Transverse colon (tissue), 4 donors: ENCODE measurements around the gene SULF2. TPM values are rescaled to one million over a fixed set of nuclear protein-coding genes. Genes with fewer than 3 reads are reported as not detected.

ENCODE experiments used
- DNase-seq: peaks from one replicate; pipeline ENCODE4 v3.0.0-alpha.2; 2019
- H3K27ac ChIP-seq, 4 donors: fragments of 200-600 bp; sonication (generic); 2 replicates each; pipeline ENCODE4 v1.5.1; 2016 to 2018; ENCODE audit warnings: inconsistent platforms in 4 of 4
- H3K27me3 ChIP-seq: fragments of 200-600 bp; sonication (generic); 2 replicates; pipeline ENCODE4 v1.5.1; 2017; ENCODE audit warnings: inconsistent platforms
- H3K36me3 ChIP-seq, 4 donors: fragments of 200-600 bp; sonication (generic); 2 replicates each; pipeline ENCODE4 v1.5.1; 2017 to 2019; ENCODE audit warnings: inconsistent platforms in 4 of 4
- H3K4me1 ChIP-seq, 4 donors: fragments of 200-600 bp; sonication (generic); 2 replicates each; pipeline ENCODE4 v1.5.1; 2017 to 2020; ENCODE audit warnings: inconsistent platforms in 4 of 4
- H3K4me3 ChIP-seq, 4 donors: fragments of 200-600 bp; sonication (generic); 1 replicate in 1 of 4; 2 replicates in 3 of 4; pipeline versions ENCODE4 v1.5.1 to v1.6.1; 2017 to 2019; ENCODE audit warnings: inconsistent platforms in 4 of 4
- H3K9me3 ChIP-seq, 2 donors: fragments of 200-600 bp; sonication (generic); 2 replicates each; pipeline ENCODE4 v1.5.1; 2017 to 2019; ENCODE audit warnings: inconsistent platforms in 2 of 2
- EP300 ChIP-seq: sonication (generic); formaldehyde crosslinking; IDR thresholded peaks from one replicate; pipeline ENCODE4 v1.6.1; 2017; ENCODE audit warnings: antibody characterized with exemption, low read depth
- POLR2A ChIP-seq: fragments of 450-650 bp; IDR thresholded peaks from one replicate; pipeline ENCODE4 v1.6.1; 2016; ENCODE audit warnings: antibody characterized with exemption, mild to moderate bottlenecking, moderate library complexity
- POLR2AphosphoS5 ChIP-seq, 3 donors: sonication (generic); formaldehyde crosslinking; IDR thresholded peaks; one replicate each; pipeline ENCODE4 v1.6.1; 2016; ENCODE audit warnings: antibody characterized with exemption in 3 of 3
- WGBS, 2 donors: methylation state at CpG; one replicate each; pipeline ENCODE4 v1.1.5; 2018; ENCODE audit warnings: low coverage in 1 of 2; 5-methylcytosine and 5-hydroxymethylcytosine counted together
- in situ Hi-C, 4 donors: fragments of 200-750 bp; cut with MboI; loops; one replicate each; pipeline versions ENCODE4 v1.15.0 to v1.15.1; 2017; ENCODE audit warnings: low sequenced_read_pairs in 3 of 4, low pct_ligation_motif_present in 1 of 4, low pct_unique_long_range_greater_than_20kb in 1 of 4
- intact Hi-C: fragments of 100-400 bp; cut with DNase I; formaldehyde crosslinking; loops from one replicate; pipeline ENCODE4 v1.15.1; 2023; ENCODE audit warnings: low total_unique reads
- total RNA-seq, 4 donors: library from RNA; depleted of rRNA; stranded (reverse); fragments of >200 nt; gene quantifications; one replicate each; pipeline ENCODE4 v1.1.0, GENCODE V29; 2016
- TF ChIP-seq, protein P1 (sequence below), 5 experiments: fragments of 200-600 bp in 3 of 5; fragments of 450-650 bp in 2 of 5; sonication (generic) in 3 of 5; IDR thresholded peaks; 1 replicate in 2 of 5; 2 replicates in 3 of 5; pipeline ENCODE4 v1.5.1; 2016 to 2017; ENCODE audit warnings: antibody characterized with exemption in 5 of 5, inconsistent platforms in 3 of 5, mild to moderate bottlenecking in 2 of 5, moderate library complexity in 1 of 5

Gene SULF2
- total RNA-seq, 4 donors from 2014 or later, result 103 to 257 (median 191) TPM

DNA sequence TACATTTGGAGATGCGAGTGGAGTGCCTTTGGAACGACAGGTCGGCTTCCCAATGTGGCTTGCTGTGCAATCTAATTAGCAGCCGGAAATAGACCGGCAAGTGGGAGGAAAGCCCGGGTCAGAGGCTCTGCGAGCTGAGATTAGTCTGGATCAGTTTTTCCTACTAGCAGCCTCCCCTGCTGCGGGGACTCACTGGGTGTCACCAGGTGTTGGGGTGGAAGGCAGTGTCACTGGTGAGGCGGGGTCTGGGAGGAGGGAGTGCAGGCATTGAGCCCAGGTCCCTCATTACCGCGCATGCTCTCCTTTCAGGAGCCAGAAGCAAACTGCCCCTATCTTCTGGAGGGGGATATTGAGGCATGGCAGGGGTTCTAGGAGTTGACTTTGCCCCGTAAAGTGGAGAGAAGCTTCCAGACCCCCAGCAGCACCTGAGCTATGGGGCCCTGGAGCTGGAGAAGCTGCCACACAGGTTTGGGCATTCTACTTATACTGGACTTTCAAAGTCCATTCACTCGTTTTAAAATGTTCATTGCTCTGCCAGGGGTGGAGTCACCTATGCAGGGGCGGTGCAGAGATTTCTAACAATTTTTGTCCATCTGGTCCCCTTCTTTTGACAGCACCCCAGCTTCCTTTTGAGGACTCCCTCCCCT is 11.0 kb downstream of the SULF2 start:
- TF ChIP-seq EP300 (no peak), POLR2AphosphoS5 (IDR thresholded peaks at IDR 0.05) (peak in 2 of 3 donors; percentile 21 to 65), POLR2A (peak; percentile 60)
- TF ChIP-seq, protein P1, sequence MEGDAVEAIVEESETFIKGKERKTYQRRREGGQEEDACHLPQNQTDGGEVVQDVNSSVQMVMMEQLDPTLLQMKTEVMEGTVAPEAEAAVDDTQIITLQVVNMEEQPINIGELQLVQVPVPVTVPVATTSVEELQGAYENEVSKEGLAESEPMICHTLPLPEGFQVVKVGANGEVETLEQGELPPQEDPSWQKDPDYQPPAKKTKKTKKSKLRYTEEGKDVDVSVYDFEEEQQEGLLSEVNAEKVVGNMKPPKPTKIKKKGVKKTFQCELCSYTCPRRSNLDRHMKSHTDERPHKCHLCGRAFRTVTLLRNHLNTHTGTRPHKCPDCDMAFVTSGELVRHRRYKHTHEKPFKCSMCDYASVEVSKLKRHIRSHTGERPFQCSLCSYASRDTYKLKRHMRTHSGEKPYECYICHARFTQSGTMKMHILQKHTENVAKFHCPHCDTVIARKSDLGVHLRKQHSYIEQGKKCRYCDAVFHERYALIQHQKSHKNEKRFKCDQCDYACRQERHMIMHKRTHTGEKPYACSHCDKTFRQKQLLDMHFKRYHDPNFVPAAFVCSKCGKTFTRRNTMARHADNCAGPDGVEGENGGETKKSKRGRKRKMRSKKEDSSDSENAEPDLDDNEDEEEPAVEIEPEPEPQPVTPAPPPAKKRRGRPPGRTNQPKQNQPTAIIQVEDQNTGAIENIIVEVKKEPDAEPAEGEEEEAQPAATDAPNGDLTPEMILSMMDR (IDR thresholded peaks at IDR 0.05), result no peak
- peak overlapping the region in 1 of 4 donors; percentile 10 for H3K4me3 ChIP-seq
- intact Hi-C loops (no loop called here), in situ Hi-C loops (no loop called here)
- WGBS, 2 donors, result 33 to 50% methylated on average over 2 to 14 of the region's 14 CpGs
- peak overlapping the region; percentile 73 to 85 (median 80) for H3K27ac ChIP-seq
- peak; percentile 57 for DNase-seq
- no peaks in the 10 kb centered on the region for H3K27me3 ChIP-seq
- H3K4me1 ChIP-seq, result peaks cover 4 to 54% (median 28%) of the 10 kb centered on the region in 4 donors
- H3K36me3 ChIP-seq, result no peaks in the 10 kb centered on the region
- no peaks in the 10 kb centered on the region for H3K9me3 ChIP-seq

DNA sequence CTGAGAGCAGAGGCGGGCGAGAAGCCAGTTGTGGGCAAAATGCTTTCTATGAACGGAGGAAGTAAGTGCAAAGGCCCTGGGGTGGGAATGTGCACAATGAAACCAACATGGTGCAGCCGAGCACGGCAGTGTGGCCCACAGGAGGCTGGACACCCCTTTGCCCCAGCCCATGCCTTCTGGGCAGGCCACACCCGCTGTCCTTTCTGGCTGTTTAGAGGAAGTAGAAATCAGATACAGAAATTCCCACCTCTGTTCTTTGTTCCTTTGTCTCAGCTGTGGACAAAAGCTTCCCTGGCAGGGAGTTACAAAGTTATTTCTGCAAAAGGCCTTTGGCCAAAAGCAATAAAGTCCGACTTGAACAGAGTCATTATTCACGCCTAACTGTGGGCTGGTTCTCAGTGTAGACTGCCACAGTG is 11.9 kb downstream of the SULF2 start:
- peaks cover 4 to 63% (median 32%) of the 10 kb centered on the region in 4 donors for H3K4me1 ChIP-seq
- peak; percentile 67 for DNase-seq
- WGBS, 2 donors, result 6 to 31% methylated on average over 2 to 8 of the region's 8 CpGs
- no peaks in the 10 kb centered on the region for H3K36me3 ChIP-seq
- TF ChIP-seq EP300 (peak; percentile 21), POLR2A (no peak), POLR2AphosphoS5 (IDR thresholded peaks at IDR 0.05) (peak; percentile 45 to 69 (median 52))
- TF ChIP-seq, protein P1 (IDR thresholded peaks at IDR 0.05), result no peak
- no peak overlapping the region for H3K4me3 ChIP-seq
- intact Hi-C loops (no loop called here), in situ Hi-C loops (no loop called here)
- H3K27me3 ChIP-seq, result no peaks in the 10 kb centered on the region
- no peaks in the 10 kb centered on the region for H3K9me3 ChIP-seq
- peak overlapping the region; percentile 73 to 85 (median 80) for H3K27ac ChIP-seq

DNA sequence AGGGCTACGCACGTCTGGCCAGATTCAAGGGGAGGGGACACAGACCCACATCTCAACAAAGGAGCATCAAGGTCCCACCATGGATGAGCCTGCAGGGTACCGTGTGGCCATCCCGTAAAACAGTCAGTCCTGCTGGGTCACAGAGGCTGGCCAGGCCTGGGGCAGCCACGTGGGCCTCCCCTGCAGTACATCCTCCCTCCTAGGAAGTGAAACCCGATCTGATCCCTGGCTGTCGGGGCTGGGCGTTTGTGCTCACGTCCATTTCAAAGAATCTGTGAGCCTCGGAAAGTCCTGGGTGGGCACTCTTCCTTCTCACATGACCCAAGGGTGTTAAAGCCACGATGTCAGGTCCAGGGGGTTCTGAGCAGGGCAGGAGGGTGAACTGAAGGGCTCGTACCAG is 14.3 kb downstream of the SULF2 start:
- no peak overlapping the region for H3K27ac ChIP-seq
- in situ Hi-C loops, result no loop called here
- intact Hi-C loops, result no loop called here
- peaks cover 4 to 60% (median 31%) of the 10 kb centered on the region in 4 donors for H3K4me1 ChIP-seq
- H3K27me3 ChIP-seq, result no peaks in the 10 kb centered on the region
- no peaks in the 10 kb centered on the region for H3K9me3 ChIP-seq
- H3K36me3 ChIP-seq, result no peaks in the 10 kb centered on the region
- no peak for DNase-seq
- 80 to 100% methylated on average over 1 to 12 of the region's 12 CpGs for WGBS, 2 donors
- TF ChIP-seq, protein P1 (IDR thresholded peaks at IDR 0.05), result no peak
- no peak overlapping the region for H3K4me3 ChIP-seq

DNA sequence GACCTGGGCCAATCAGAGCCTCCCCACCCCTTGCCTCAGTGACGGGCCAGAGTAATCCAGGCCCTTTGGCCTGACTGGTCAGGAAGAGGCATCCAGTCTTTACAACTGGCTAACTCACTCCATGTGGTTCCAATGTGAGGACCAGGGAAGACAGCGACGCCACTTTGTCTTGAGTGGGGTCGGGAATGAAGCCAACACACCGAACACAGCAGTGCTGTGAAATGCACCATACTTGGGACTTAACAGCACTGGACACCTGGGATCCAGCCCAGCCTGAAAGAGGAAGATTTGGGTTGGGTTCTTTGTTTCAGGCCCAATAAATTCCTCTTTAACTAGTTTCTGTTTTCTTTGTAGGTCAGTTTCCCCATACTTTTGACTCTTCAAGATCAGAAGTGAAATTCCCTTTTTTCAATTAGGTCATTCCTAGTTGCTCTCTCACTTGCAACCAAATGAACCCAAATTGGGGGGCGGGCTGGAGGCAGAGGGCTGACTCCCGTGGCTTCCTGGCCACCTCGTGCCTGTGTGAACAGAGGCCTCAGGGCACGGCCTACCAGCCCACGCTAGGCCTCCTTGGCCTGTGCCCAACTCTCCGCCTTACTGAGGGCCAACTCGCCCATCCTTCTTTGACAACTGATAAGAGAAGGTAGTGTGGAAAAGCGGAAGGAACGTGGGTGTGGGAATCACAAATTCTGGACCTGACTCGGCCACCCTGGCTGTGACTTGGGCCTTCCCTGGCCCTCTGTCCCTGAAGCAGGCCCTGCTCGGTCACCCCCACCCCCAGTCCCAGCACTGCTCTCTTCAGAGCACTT is 17.1 kb downstream of the SULF2 start:
- Histone ChIP-seq H3K27ac (peak overlapping the region; percentile 42 to 68 (median 50)), H3K4me1 (peaks cover 4 to 39% (median 21%) of the 10 kb centered on the region in 4 donors), H3K27me3 (no peaks in the 10 kb centered on the region), H3K4me3 (no peak overlapping the region), H3K9me3 (no peaks in the 10 kb centered on the region), H3K36me3 (no peaks in the 10 kb centered on the region)
- in situ Hi-C loops (no loop called here), intact Hi-C loops (no loop called here)
- DNase-seq, result peak; percentile 68
- WGBS, 2 donors, result 52 to 80% methylated on average over 5 to 16 of the region's 16 CpGs
- TF ChIP-seq, protein P1 (IDR thresholded peaks at IDR 0.05), result no peak
- TF ChIP-seq EP300, result no peak
- no peak for TF ChIP-seq POLR2A
- TF ChIP-seq POLR2AphosphoS5 (IDR thresholded peaks at IDR 0.05), result no peak
